Measurements from ENCODE around the gene CPEB2. TPM values are rescaled to one million over a fixed set of nuclear protein-coding genes. Genes with fewer than 3 reads are reported as not detected.

CPEB2 gene
- total and polyA plus RNA-seq, 2 experiments from 2014 or later, result 3.5 to 6.6 TPM

DNA sequence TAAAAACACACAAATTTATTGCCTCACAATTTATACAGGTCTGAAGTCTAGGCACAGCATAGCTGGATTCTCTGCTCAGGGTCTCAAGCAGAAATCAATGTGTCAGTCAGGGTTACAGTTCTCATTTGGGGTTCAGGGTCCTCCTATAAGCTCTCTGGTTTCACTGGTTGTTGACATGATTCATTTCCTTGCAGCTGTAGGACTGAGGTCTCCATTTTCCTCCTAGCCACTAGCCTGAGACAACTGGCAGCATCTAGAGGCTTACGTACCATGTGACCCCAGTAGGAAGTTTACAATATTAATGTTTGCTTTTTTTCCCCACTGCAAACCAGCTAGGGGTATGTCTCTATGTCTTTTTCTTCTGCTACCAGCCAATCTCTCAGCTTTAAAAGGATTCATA, 102.5 kb downstream of the CPEB2 start:
- WGBS, 2 experiments (ENCODE audit: low coverage in 1 of 2, low lambda C conversion rate in 2 of 2, missing lambda C conversion rate in 2 of 2), result 95 to 96% methylated on average over 1 of the region's 1 CpG
- H3K27me3 ChIP-seq (replicated peaks; ENCODE audit: insufficient read depth), result no peaks in the 10 kb centered on the region
- in situ Hi-C loops (cut with MboI), result no loop called here
- no peak overlapping the region for H3K4me2 ChIP-seq (ENCODE audit: unreplicated experiment)
- TF ChIP-seq EZH2 (IDR thresholded peaks at IDR 0.05; ENCODE audit: insufficient read depth, poor library complexity, severe bottlenecking), result no peak
- TF ChIP-seq EZH2phosphoT487 (IDR thresholded peaks at IDR 0.05; ENCODE audit: insufficient read depth, low read depth), result no peak
- H3K27ac ChIP-seq, result no peak overlapping the region
- H4K20me1 ChIP-seq (ENCODE audit: insufficient read depth), result no peaks in the 10 kb centered on the region
- 0 out of 2 replicates have a peak, but pooled peaks cover 10% of the 10 kb centered on the region for H3F3A ChIP-seq (ENCODE audit: insufficient read depth)
- no peak overlapping the region for H2AFZ ChIP-seq
- no peaks in the 10 kb centered on the region for H3K79me2 ChIP-seq (ENCODE audit: insufficient read depth)
- H3K4me3 ChIP-seq, result no peak overlapping the region
- H3K4me1 ChIP-seq (ENCODE audit: insufficient read depth), result peaks cover 10% of the 10 kb centered on the region
- no peaks in the 10 kb centered on the region; the same call in 1 of the 2 replicates for H3K9me2 ChIP-seq (ENCODE audit: insufficient read depth)
- no peaks in the 10 kb centered on the region for H3K9me3 ChIP-seq (ENCODE audit: low read depth)
- H3K36me3 ChIP-seq (ENCODE audit: low read depth), result no peaks in the 10 kb centered on the region
- no peak overlapping the region for H3K9ac ChIP-seq
- DNase-seq, result no peak

DNA sequence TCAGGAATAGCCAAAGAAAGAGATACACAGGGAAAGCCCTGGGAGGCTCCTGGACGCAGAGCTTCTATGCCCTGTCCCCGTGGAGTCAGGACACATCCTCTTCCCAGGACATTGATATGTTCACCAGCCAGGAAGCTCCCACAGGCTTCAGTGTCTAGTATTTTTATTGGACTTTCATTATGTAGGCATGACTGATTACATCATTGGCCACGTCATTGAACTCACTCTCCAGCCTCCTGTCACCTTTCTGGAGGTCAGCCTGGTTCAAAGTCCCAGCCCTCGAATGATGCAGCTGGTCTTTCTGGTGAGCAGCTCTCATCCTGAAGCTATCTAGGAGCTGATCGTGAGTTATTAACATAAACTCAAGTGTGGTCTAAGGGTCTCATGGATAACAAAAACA, 104.1 kb downstream of the CPEB2 start:
- H2AFZ ChIP-seq, result no peak overlapping the region
- H3K4me2 ChIP-seq (ENCODE audit: unreplicated experiment), result no peak overlapping the region
- H3K9me3 ChIP-seq (ENCODE audit: low read depth), result no peaks in the 10 kb centered on the region
- H3K9ac ChIP-seq, result no peak overlapping the region
- H4K20me1 ChIP-seq (ENCODE audit: insufficient read depth), result no peaks in the 10 kb centered on the region
- H3F3A ChIP-seq (ENCODE audit: insufficient read depth), result no peaks in the 10 kb centered on the region
- whole genome bisulfite sequencing, 2 experiments (ENCODE audit: low coverage in 1 of 2, low lambda C conversion rate in 2 of 2, missing lambda C conversion rate in 2 of 2), result 65% methylated on average over 5 of the region's 5 CpGs
- no peaks in the 10 kb centered on the region for H3K79me2 ChIP-seq (ENCODE audit: insufficient read depth)
- TF ChIP-seq EZH2phosphoT487 (IDR thresholded peaks at IDR 0.05; ENCODE audit: insufficient read depth, low read depth), result no peak
- TF ChIP-seq EZH2 (IDR thresholded peaks at IDR 0.05; ENCODE audit: insufficient read depth, poor library complexity, severe bottlenecking), result no peak
- no peaks in the 10 kb centered on the region for H3K9me2 ChIP-seq (ENCODE audit: insufficient read depth)
- DNase-seq, result peak; percentile 4
- no peaks in the 10 kb centered on the region for H3K36me3 ChIP-seq (ENCODE audit: low read depth)
- no peaks in the 10 kb centered on the region for H3K4me1 ChIP-seq (ENCODE audit: insufficient read depth)
- no peaks in the 10 kb centered on the region for H3K27me3 ChIP-seq (replicated peaks; ENCODE audit: insufficient read depth)
- H3K27ac ChIP-seq, result no peak overlapping the region
- no peak overlapping the region for H3K4me3 ChIP-seq
- in situ Hi-C loops (cut with MboI), result no loop called here

DNA sequence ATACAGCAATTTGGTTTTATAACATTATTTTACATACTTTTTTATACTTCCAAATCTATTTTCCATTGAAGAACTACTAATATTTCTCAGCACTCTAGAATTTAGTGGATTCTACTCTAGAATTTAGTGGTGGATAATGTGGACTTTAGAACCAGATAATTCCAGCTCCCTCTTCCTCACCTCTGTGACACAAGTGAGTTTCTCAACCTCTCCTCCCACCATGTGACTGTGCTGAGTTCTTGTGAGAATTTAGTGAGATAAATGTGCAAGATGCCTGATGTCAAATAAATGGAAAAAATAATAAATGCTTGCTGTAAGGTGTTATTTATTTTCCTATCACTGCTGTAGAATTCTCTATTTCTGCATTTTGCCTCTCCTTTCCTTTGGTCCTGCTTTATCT, 107.3 kb downstream of the CPEB2 start:
- no peaks in the 10 kb centered on the region for H3K27me3 ChIP-seq (replicated peaks; ENCODE audit: insufficient read depth)
- H3F3A ChIP-seq (ENCODE audit: insufficient read depth), result no peaks in the 10 kb centered on the region
- no peaks in the 10 kb centered on the region for H3K9me3 ChIP-seq (ENCODE audit: low read depth)
- H3K27ac ChIP-seq, result no peak overlapping the region
- H3K4me3 ChIP-seq, result no peak overlapping the region
- H3K79me2 ChIP-seq (ENCODE audit: insufficient read depth), result no peaks in the 10 kb centered on the region
- DNase-seq, result no peak
- H3K4me2 ChIP-seq (ENCODE audit: unreplicated experiment), result no peak overlapping the region
- TF ChIP-seq EZH2phosphoT487 (IDR thresholded peaks at IDR 0.05; ENCODE audit: insufficient read depth, low read depth) (no peak), EZH2 (IDR thresholded peaks at IDR 0.05; ENCODE audit: insufficient read depth, poor library complexity, severe bottlenecking) (no peak)
- H3K36me3 ChIP-seq (ENCODE audit: low read depth), result no peaks in the 10 kb centered on the region
- no peaks in the 10 kb centered on the region for H4K20me1 ChIP-seq (ENCODE audit: insufficient read depth)
- no peaks in the 10 kb centered on the region for H3K9me2 ChIP-seq (ENCODE audit: insufficient read depth)
- no peak overlapping the region for H2AFZ ChIP-seq
- no peak overlapping the region for H3K9ac ChIP-seq
- in situ Hi-C loops (cut with MboI), result no loop called here
- H3K4me1 ChIP-seq (ENCODE audit: insufficient read depth), result no peaks in the 10 kb centered on the region

DNA sequence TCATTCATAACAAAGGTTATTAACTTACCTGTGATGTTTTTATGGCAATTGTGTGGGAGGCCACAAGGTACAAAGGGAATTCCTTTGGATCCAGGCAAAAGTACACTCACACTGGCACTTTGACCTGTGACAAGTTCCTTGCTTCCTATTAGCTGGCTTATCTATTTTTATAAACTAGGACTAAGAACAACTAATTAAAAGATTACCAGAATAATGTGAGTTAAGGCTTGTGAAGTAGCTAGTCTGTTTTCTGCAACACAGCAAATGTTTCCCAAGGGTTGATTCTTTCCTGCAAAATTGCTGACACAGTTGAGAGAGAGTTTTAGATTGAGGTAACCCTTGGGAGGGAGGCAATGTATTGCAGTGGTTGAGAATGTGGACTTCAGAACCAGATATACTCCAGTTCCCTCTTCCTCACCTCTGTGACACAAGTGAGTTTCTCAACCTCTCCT, 107.9 kb downstream of the CPEB2 start:
- H3F3A ChIP-seq (ENCODE audit: insufficient read depth), result no peaks in the 10 kb centered on the region
- H3K36me3 ChIP-seq (ENCODE audit: low read depth), result no peaks in the 10 kb centered on the region
- no peaks in the 10 kb centered on the region for H3K9me2 ChIP-seq (ENCODE audit: insufficient read depth)
- DNase-seq, result no peak
- H3K79me2 ChIP-seq (ENCODE audit: insufficient read depth), result no peaks in the 10 kb centered on the region
- no peak overlapping the region for H3K9ac ChIP-seq
- H3K4me3 ChIP-seq, result no peak overlapping the region
- H2AFZ ChIP-seq, result no peak overlapping the region
- in situ Hi-C loops (cut with MboI), result no loop called here
- H3K27ac ChIP-seq, result no peak overlapping the region
- no peaks in the 10 kb centered on the region for H4K20me1 ChIP-seq (ENCODE audit: insufficient read depth)
- no peak overlapping the region for H3K4me2 ChIP-seq (ENCODE audit: unreplicated experiment)
- H3K9me3 ChIP-seq (ENCODE audit: low read depth), result no peaks in the 10 kb centered on the region
- H3K27me3 ChIP-seq (replicated peaks; ENCODE audit: insufficient read depth), result no peaks in the 10 kb centered on the region
- H3K4me1 ChIP-seq (ENCODE audit: insufficient read depth), result no peaks in the 10 kb centered on the region
- TF ChIP-seq EZH2phosphoT487 (IDR thresholded peaks at IDR 0.05; ENCODE audit: insufficient read depth, low read depth) (no peak), EZH2 (IDR thresholded peaks at IDR 0.05; ENCODE audit: insufficient read depth, poor library complexity, severe bottlenecking) (no peak)

DNA sequence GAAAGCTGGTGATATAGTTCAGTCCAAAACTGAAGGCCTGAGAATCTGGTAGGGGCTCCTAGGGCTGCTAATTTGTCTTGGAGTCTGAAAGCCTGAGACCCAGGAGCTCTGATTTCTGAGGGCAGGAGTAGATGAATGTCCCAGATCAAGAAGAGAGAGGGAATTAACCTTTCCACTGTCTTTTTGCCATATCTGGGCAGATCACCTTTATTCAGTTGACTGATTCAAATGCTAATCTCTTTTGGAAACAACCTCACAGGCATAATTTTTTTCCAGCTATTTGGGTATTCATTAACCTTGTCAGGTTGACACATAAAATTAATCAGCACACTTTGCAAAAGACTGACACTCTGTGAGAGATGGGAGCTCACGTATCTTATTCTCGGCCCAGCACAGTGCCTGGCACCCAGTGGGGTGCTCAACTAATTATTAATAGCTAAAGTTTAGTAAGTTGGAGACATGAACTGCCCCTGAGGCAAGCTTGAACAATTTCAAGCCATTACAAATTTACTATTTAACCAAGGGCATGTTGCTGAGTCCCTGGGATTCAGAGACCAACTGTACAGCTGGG, 114.3 kb downstream of the CPEB2 start:
- Histone ChIP-seq H3K4me3 (no peak overlapping the region), H3K36me3 (ENCODE audit: low read depth) (no peaks in the 10 kb centered on the region), H3K4me2 (ENCODE audit: unreplicated experiment) (no peak overlapping the region), H3K9ac (no peak overlapping the region), H3F3A (ENCODE audit: insufficient read depth) (no peaks in the 10 kb centered on the region), H3K27ac (no peak overlapping the region), H3K9me2 (ENCODE audit: insufficient read depth) (no peaks in the 10 kb centered on the region), H3K27me3 (replicated peaks; ENCODE audit: insufficient read depth) (no peaks in the 10 kb centered on the region; the same call in 1 of the 2 replicates), H3K79me2 (ENCODE audit: insufficient read depth) (no peaks in the 10 kb centered on the region), H3K4me1 (ENCODE audit: insufficient read depth) (no peaks in the 10 kb centered on the region), H2AFZ (no peak overlapping the region), H4K20me1 (ENCODE audit: insufficient read depth) (no peaks in the 10 kb centered on the region), H3K9me3 (ENCODE audit: low read depth) (no peaks in the 10 kb centered on the region)
- WGBS, 2 experiments (ENCODE audit: low coverage in 1 of 2, low lambda C conversion rate in 2 of 2, missing lambda C conversion rate in 2 of 2), result 62 to 72% methylated on average over 2 of the region's 2 CpGs
- TF ChIP-seq EZH2phosphoT487 (IDR thresholded peaks at IDR 0.05; ENCODE audit: insufficient read depth, low read depth) (no peak), EZH2 (IDR thresholded peaks at IDR 0.05; ENCODE audit: insufficient read depth, poor library complexity, severe bottlenecking) (no peak)
- no peak for DNase-seq
- in situ Hi-C loops (cut with MboI), result no loop called here
